HUES6 (cell line): ENCODE results near the gene ZNF385C.

ENCODE experiments used
- H3K27ac ChIP-seq: 2 replicates; pipeline ENCODE4 v1.7.0; 2013; ENCODE audit warnings: low read depth, mild to moderate bottlenecking, low read length, inconsistent platforms
- H3K27me3 ChIP-seq: 2 replicates; pipeline ENCODE4 v1.6.1; 2013; ENCODE audit warnings: low read length; ENCODE audit not compliant: control insufficient read depth, insufficient read depth
- H3K36me3 ChIP-seq: 2 replicates; pipeline ENCODE4 v1.6.1; 2013; ENCODE audit warnings: low read length; ENCODE audit not compliant: control insufficient read depth, insufficient read depth
- H3K4me1 ChIP-seq: 2 replicates; pipeline ENCODE4 v1.6.1; 2013; ENCODE audit warnings: low read length; ENCODE audit not compliant: control insufficient read depth, insufficient read depth
- H3K4me3 ChIP-seq: 2 replicates; pipeline ENCODE4 v1.5.1; 2013; ENCODE audit warnings: low read depth, low read length
- H3K9ac ChIP-seq: one replicate; pipeline ENCODE4 v1.6.1; 2013; ENCODE audit warnings: mild to moderate bottlenecking, low read length
- H3K9me3 ChIP-seq: 2 replicates; pipeline ENCODE4 v1.6.1; 2013; ENCODE audit warnings: low read depth, low read length; ENCODE audit not compliant: control insufficient read depth, insufficient read depth

ZNF385C gene

DNA sequence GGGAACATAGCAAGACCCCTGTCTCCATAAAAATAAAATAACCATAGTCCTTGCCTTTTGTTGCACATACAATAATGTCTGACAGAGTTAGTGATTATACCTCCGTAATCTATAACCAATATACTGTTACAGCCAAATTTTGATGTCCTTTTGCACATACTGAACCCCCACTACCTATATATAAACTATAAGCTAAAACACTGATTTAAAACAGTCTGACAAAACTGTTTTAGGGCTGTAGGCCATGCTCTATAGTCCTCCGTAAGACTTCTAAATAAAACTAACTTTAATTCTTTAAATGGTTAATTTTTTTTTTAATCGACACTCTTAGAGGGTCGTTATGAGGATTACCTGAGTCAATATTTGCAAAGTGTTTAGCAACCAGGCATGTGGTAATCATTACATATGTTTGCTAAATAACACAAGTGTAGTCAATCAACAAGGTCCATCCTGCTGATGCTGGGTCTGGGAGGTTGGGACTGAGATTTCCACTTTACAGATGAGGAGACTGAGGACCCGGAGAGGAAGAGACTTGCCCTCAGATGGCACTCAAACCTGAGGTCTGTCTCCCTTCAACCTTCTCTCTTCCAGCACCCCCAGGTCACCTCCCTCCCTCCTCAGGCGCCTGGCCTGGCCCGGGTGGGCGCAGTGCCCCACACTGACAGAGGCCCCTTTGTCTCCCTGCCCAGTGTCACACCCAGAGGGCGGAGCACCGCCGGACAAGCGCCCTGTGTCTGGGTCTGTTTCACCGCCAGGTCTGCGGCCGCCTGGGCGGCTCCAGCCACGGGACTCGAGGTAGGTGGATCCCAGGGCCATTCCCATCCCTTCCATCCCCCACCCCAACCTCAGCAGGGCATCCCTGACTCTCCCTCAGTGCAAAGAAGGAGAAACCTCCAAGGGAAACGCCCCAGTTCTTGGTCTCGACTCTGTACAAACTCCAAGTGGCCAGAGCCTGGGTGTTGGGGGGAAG lies 10.3 kb downstream of the ZNF385C start:
- H3K36me3 ChIP-seq = no peaks in the 10 kb centered on the region
- no peak overlapping the region for H3K4me3 ChIP-seq
- peaks cover 6% of the 10 kb centered on the region; the same call in 1 of the 2 replicates for H3K4me1 ChIP-seq
- H3K9ac ChIP-seq = no peak overlapping the region
- H3K27me3 ChIP-seq = no peaks in the 10 kb centered on the region
- no peaks in the 10 kb centered on the region for H3K9me3 ChIP-seq
- H3K27ac ChIP-seq = no peak overlapping the region

DNA sequence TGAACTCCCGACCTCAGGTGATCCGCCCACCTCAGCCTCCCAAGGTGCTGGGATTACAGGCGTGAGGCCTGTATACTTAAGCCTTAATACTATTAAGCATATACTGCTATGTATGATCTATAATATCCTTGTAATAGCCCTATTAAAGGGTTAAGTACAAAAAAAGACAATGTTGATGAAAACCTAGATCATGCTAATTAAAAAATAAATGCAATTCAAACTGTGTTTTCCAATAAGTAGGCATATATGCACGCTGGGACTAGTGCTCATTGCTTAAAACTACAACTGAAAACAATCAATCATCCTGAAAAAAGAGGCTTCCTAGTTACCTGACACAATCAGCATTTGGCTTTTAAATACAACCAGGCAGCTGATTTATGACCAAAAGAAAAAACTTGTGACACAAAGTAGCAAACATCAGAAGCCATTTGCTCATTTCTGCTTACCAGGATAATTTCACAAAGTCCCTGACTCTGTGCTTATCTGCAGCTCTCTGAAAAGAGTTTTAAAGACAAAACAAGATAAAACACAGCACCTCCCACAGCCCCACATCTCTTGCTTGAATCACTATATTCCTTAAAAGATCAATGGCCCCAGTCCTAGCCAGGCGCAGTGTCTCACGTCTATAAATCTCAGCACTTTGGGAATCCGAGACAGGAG lies 11.1 kb downstream of the ZNF385C start:
- H3K27me3 ChIP-seq = no peaks in the 10 kb centered on the region
- H3K36me3 ChIP-seq = no peaks in the 10 kb centered on the region
- no peak overlapping the region for H3K4me3 ChIP-seq
- no peak overlapping the region for H3K9ac ChIP-seq
- H3K4me1 ChIP-seq = peaks cover under 1% of the 10 kb centered on the region; the same call in 1 of the 2 replicates
- no peak overlapping the region for H3K27ac ChIP-seq
- no peaks in the 10 kb centered on the region for H3K9me3 ChIP-seq

DNA sequence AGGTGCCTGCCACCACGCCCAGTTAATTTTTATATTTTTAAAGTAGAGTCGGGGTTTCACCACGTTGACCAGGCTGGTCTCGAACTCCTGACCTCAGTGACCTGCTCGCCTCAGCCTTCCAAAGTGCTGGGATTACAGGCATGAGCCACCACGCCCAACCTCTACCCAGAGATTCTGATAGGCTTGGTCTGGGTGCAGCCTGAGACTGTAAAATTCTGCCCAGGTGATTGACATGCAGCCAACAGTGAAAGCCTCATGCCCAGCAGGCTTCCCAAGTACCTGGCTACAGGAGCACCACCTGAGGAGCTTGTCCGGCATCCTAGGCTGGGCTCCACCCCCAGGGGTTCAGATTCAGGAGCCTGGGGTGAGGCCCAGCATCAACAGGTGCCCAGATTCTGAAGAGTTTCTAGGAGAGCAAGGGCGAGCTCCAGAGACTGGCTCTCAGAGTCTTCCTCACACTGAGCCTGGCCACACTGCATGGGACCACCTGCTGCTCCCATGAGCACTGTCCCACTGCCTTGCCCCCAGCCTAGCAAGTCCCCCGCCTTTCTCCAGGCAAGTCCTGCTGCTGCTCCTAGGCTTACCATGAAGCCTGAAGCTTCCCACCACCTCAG lies 16.6 kb downstream of the ZNF385C start:
- no peak overlapping the region for H3K27ac ChIP-seq
- H3K27me3 ChIP-seq = no peaks in the 10 kb centered on the region
- H3K4me3 ChIP-seq = no peak overlapping the region
- no peaks in the 10 kb centered on the region for H3K36me3 ChIP-seq
- no peak overlapping the region for H3K9ac ChIP-seq
- H3K4me1 ChIP-seq = peaks cover 5% of the 10 kb centered on the region; the same call in 1 of the 2 replicates
- H3K9me3 ChIP-seq = no peaks in the 10 kb centered on the region

DNA sequence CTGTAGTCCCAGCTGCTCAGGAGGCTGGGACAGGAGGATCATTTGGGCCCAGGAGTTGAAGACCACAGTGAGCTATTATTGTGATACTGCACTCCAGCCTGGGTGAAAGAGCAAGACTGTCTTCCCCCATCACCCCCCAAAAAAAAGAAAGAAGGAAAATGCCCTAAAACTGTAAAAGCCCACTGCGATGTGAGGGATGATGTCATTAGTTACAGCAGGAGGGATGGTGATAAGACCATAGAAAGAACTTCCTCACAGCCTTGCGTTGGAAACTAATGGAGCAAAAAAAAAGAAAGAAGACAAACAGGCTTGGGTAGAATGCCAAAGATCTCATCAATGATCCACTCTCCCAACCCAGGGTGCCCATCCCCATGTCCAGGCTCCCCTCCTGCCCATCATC lies 18.7 kb downstream of the ZNF385C start:
- no peaks in the 10 kb centered on the region for H3K27me3 ChIP-seq
- H3K27ac ChIP-seq = no peak overlapping the region
- H3K4me3 ChIP-seq = no peak overlapping the region
- H3K36me3 ChIP-seq = no peaks in the 10 kb centered on the region
- no peak overlapping the region for H3K9ac ChIP-seq
- H3K9me3 ChIP-seq = no peaks in the 10 kb centered on the region
- peaks cover 5% of the 10 kb centered on the region; the same call in 1 of the 2 replicates for H3K4me1 ChIP-seq

DNA sequence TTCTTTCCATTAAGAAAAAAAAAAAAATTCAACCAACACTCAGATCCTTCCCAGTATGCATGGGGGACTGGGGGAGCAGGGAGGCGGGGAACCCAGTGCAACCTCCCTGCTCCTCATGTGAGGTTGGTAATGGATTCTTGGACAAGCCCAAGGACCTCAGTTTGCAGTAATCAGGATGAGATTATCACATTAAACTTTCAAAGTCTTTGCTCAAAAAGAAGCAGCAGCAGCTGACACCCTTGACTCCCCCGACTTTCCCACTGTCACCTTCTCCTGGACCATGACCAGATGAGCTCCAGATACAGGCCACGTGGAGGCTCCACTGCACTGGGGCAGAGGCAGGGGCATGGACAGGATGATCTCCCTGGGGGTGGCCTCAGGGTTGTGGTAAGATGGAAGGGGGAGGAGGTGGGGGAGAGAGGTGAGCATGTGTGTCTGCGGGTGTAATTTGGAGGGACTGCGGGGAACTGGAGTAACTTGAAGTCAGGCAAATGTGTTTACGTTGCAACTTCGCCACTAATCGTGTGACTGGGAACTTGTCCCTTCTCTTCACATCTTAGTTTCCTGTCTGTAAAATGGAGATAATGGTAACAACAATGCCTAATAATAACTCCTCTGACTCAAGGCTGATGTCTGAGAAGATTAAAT lies 19.8 kb downstream of the ZNF385C start:
- H3K9ac ChIP-seq = no peak overlapping the region
- no peak overlapping the region for H3K27ac ChIP-seq
- H3K27me3 ChIP-seq = peaks cover under 1% of the 10 kb centered on the region; the same call in 1 of the 2 replicates
- peaks cover 5% of the 10 kb centered on the region; the same call in 1 of the 2 replicates for H3K4me1 ChIP-seq
- H3K9me3 ChIP-seq = no peaks in the 10 kb centered on the region
- H3K4me3 ChIP-seq = no peak overlapping the region
- no peaks in the 10 kb centered on the region for H3K36me3 ChIP-seq

DNA sequence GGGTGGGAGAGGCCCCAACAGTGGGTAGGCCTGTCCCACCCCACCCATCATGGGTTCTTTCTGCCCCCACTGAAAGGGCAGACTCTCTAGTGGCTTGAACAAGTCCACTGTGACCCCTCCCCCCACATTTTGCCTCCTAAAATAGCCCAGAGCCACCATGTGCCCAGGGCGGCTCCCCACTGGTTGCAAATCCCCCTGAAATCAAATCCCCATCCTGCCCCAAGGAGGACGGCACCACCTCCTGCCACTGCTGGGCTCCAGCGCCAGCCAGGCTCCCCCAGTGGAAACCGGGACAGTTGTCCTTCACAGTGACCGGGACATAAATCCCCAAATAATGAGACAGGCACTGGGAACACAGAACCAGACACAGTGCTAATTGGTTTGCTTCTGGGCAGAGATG lies 20.5 kb downstream of the ZNF385C start:
- Histone ChIP-seq H3K4me3 (no peak overlapping the region), H3K4me1 (peaks cover 5% of the 10 kb centered on the region; the same call in 1 of the 2 replicates), H3K27me3 (peaks cover 8% of the 10 kb centered on the region; the same call in 1 of the 2 replicates), H3K9me3 (no peaks in the 10 kb centered on the region), H3K27ac (no peak overlapping the region), H3K9ac (no peak overlapping the region), H3K36me3 (no peaks in the 10 kb centered on the region)

DNA sequence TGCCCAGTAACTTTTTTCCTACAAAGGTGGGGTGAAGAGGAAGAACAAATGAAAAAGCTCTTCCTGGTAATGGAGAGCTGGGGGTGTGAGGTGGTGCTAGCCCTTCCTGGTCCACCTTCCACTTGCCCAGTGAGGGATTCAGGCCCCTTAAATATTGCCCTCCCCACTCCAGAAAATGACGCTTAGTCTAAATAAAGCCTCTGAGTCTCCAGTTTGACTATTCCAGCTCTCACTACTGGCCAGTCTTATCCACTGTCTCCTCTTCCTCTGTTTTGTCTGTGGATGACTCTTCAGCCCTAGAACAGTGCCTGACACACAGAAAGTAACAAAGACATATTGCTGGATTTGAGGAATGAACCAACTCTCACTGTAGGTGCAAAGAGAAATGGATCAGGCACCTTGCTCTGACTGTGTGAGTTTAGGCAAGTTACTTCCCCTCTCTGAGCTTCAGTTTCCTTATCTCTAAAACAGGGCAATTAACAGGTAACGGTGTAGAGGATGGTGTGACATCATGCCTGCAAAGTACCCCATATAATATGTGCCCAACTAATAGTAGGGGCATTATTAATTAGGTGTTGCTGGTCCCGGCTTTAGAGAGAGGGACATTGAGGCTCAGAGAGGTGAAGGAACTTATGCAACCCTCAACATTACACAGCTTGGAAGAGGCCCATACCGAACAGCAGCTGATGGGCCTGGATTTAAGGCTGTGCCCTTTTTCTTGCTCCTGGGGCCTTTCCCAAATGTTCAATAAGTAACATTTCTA lies 21.3 kb downstream of the ZNF385C start:
- Histone ChIP-seq H3K36me3 (no peaks in the 10 kb centered on the region), H3K4me1 (peaks cover 6% of the 10 kb centered on the region; the same call in 1 of the 2 replicates), H3K27ac (no peak overlapping the region), H3K9me3 (no peaks in the 10 kb centered on the region), H3K27me3 (peaks cover 16% of the 10 kb centered on the region; the same call in 1 of the 2 replicates), H3K4me3 (no peak overlapping the region), H3K9ac (no peak overlapping the region)

DNA sequence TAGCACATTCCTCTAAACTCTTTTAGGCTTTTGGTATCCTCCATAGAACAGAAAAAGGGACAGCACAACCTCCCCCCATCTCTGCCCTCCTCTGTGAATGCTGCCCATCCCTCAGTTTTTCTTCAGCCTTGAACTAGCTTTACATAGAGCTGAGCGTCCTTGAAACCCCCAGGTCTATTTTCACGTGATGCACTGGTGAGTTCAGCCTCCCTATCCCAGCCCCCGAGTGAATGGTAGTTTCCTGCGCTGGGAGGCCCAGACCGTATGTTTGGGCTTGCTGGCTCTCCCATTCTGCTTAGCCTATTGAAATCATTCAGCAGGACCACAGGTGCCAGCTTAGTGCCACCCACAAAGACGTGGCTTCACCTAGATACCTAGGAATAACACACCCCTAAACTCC lies 22.5 kb downstream of the ZNF385C start:
- H3K27me3 ChIP-seq = peaks cover 23% of the 10 kb centered on the region; the same call in 1 of the 2 replicates
- no peak overlapping the region for H3K9ac ChIP-seq
- H3K4me3 ChIP-seq = no peak overlapping the region
- no peaks in the 10 kb centered on the region for H3K9me3 ChIP-seq
- H3K27ac ChIP-seq = no peak overlapping the region
- no peaks in the 10 kb centered on the region for H3K36me3 ChIP-seq
- peaks cover 13% of the 10 kb centered on the region for H3K4me1 ChIP-seq

DNA sequence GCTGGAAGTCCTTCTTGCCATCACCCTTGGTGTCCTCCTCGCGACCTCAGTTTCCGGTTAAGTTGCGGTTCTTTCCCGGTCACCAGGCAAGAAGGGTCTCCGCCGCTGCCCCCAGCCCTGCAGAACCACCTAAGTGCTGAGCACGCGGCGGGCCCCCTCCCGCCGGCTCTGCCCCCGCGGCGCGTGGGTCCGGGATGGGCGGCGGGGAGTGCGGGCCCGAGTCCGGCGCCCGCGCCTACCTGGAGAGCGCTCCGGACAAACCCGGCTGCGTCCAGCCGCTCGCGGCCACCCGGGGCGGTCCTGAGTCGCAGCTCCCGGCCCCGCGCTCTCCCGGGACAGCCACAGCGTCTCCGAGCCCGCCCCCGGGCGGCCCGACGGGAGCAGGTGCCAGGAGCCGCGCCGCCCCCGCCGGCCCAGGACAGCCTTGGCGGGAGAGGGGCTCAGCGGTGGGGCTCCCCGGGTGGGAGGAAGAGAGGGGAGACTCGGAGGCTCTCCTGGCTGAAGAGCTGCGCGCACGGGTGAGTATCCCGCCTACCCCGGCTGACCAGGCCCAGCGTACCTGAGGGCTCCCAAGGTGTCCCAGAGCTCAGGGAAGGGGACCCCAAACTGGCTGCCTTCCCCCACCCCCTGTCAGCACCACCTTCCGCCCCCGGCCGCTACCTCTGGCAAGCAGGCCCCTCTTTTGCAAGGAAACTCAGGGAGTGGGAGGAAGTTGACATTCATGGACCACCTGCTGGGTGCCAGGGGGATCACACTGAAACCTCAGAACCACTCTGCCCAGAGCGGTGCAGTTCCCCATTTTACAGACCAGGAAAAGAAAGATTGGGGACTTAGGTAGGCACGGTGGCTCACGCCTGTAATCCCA lies 25.7 kb downstream of the ZNF385C start:
- no peaks in the 10 kb centered on the region for H3K36me3 ChIP-seq
- H3K9me3 ChIP-seq = no peaks in the 10 kb centered on the region
- no peak overlapping the region for H3K9ac ChIP-seq
- peaks cover 10% of the 10 kb centered on the region for H3K4me1 ChIP-seq
- peak overlapping the region; percentile 61 for H3K4me3 ChIP-seq
- no peak overlapping the region for H3K27ac ChIP-seq
- peaks cover 23% of the 10 kb centered on the region; the same call in 1 of the 2 replicates for H3K27me3 ChIP-seq
